ENCODE results near the gene SEPTIN5. TPM values are rescaled to one million over a fixed set of nuclear protein-coding genes. Genes with fewer than 3 reads are reported as not detected.

Gene SEPTIN5
- total RNA-seq, 1 experiment from 2014 or later: 2.0 TPM

GRCh38 chr22:19757140-19757984, 43.1 kb downstream of the SEPTIN5 start:
- Histone ChIP-seq H3K79me2 (ENCODE audit: low read depth) (no peaks in the 10 kb centered on the region), H3K27me3 (ENCODE audit: insufficient read depth, low read depth) (peaks cover 14% of the 10 kb centered on the region), H3K9me3 (ENCODE audit: insufficient read depth, low read depth) (no peaks in the 10 kb centered on the region), H2AFZ (no peak overlapping the region), H3K27ac (no peak overlapping the region), H4K20me1 (ENCODE audit: insufficient read depth) (no peaks in the 10 kb centered on the region), H3F3A (ENCODE audit: insufficient read depth, low read depth) (no peaks in the 10 kb centered on the region), H3K36me3 (ENCODE audit: low read depth) (no peaks in the 10 kb centered on the region), H3K4me1 (replicated peaks; ENCODE audit: insufficient read depth) (no peaks in the 10 kb centered on the region), H3K9me2 (ENCODE audit: insufficient read depth) (no peaks in the 10 kb centered on the region), H3K4me2 (peak overlapping the region; percentile 50), H3K4me3 (no peak overlapping the region)
- CTCF ChIA-PET: no interaction called here
- DNase-seq: no peak
- POLR2A ChIA-PET (ENCODE audit: unreplicated experiment): no interaction called here
- TF ChIP-seq CTCF (conservative IDR thresholded peaks at IDR 0.05) (no peak), EZH2 (IDR thresholded peaks at IDR 0.05; ENCODE audit: low read depth) (no peak)
- intact Hi-C loops (cut with micrococcal nuclease; ENCODE audit: unreplicated experiment): no loop called here
- BruUV-seq (replicated peaks): no TSS peak

- H3K27me3 ChIP-seq (ENCODE audit: insufficient read depth, low read depth): peaks cover 14% of the 10 kb centered on the region
- no peak overlapping the region for H3K4me3 ChIP-seq
- H3K4me1 ChIP-seq (replicated peaks; ENCODE audit: insufficient read depth): no peaks in the 10 kb centered on the region
- intact Hi-C loops (cut with micrococcal nuclease; ENCODE audit: unreplicated experiment): no loop called here
- DNase-seq: no peak
- TF ChIP-seq EZH2 (IDR thresholded peaks at IDR 0.05; ENCODE audit: low read depth) (no peak), CTCF (conservative IDR thresholded peaks at IDR 0.05) (no peak)
- H2AFZ ChIP-seq: no peak overlapping the region
- CTCF ChIA-PET: no interaction called here
- no peak overlapping the region for H3K4me2 ChIP-seq
- H3K27ac ChIP-seq: no peak overlapping the region
- POLR2A ChIA-PET (ENCODE audit: unreplicated experiment): no interaction called here
- BruUV-seq (replicated peaks): no TSS peak
- H3K9me2 ChIP-seq (ENCODE audit: insufficient read depth): no peaks in the 10 kb centered on the region
- H3K79me2 ChIP-seq (ENCODE audit: low read depth): no peaks in the 10 kb centered on the region
- no peaks in the 10 kb centered on the region for H3K9me3 ChIP-seq (ENCODE audit: insufficient read depth, low read depth)
- H3K36me3 ChIP-seq (ENCODE audit: low read depth): no peaks in the 10 kb centered on the region
- no peaks in the 10 kb centered on the region for H4K20me1 ChIP-seq (ENCODE audit: insufficient read depth)
- H3F3A ChIP-seq (ENCODE audit: insufficient read depth, low read depth): no peaks in the 10 kb centered on the region
These were observed 43.9 kb downstream of the SEPTIN5 start for GRCh38 chr22:19757985-19758895.

- no peak for DNase-seq
- ChIA-PET CTCF (no interaction called here), POLR2A (ENCODE audit: unreplicated experiment) (no interaction called here)
- peaks cover 14% of the 10 kb centered on the region for H3K27me3 ChIP-seq (ENCODE audit: insufficient read depth, low read depth)
- no peaks in the 10 kb centered on the region for H3K79me2 ChIP-seq (ENCODE audit: low read depth)
- TF ChIP-seq EZH2 (IDR thresholded peaks at IDR 0.05; ENCODE audit: low read depth) (no peak), CTCF (conservative IDR thresholded peaks at IDR 0.05) (no peak)
- no peak overlapping the region for H3K4me2 ChIP-seq
- H3K9me3 ChIP-seq (ENCODE audit: insufficient read depth, low read depth): no peaks in the 10 kb centered on the region
- H2AFZ ChIP-seq: no peak overlapping the region
- no peaks in the 10 kb centered on the region for H3K4me1 ChIP-seq (replicated peaks; ENCODE audit: insufficient read depth)
- intact Hi-C loops (cut with micrococcal nuclease; ENCODE audit: unreplicated experiment): no loop called here
- H4K20me1 ChIP-seq (ENCODE audit: insufficient read depth): no peaks in the 10 kb centered on the region
- no peaks in the 10 kb centered on the region for H3K9me2 ChIP-seq (ENCODE audit: insufficient read depth)
- no peaks in the 10 kb centered on the region for H3K36me3 ChIP-seq (ENCODE audit: low read depth)
- no peak overlapping the region for H3K27ac ChIP-seq
- BruUV-seq (replicated peaks): no TSS peak
- H3F3A ChIP-seq (ENCODE audit: insufficient read depth, low read depth): no peaks in the 10 kb centered on the region
- H3K4me3 ChIP-seq: no peak overlapping the region
These were observed 44.7 kb downstream of the SEPTIN5 start for GRCh38 chr22:19758896-19759426.

Measured in PC-9 (cell line).